ENCODE measurements around the gene ABR.

DNA sequence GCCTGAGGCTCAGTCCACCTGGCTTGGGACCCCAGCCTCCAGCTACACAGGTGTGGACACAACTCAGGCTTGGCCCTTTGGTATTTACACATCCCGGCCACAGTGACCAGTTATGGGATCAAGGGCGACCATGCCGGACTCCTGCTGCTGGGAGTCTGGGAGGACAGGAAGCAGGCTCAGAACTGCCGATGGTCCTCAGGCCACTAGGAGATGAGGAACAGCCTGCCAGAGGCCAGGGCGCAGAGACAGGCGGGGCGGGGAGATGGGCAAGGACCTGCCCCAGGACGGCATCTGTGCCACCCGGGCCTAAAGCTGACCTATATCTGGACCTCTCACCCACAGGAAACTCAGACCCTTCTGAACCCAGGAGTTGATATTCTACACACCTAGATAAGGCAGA lies 212.7 kb downstream of the ABR start:
- TF ChIP-seq, protein P1, sequence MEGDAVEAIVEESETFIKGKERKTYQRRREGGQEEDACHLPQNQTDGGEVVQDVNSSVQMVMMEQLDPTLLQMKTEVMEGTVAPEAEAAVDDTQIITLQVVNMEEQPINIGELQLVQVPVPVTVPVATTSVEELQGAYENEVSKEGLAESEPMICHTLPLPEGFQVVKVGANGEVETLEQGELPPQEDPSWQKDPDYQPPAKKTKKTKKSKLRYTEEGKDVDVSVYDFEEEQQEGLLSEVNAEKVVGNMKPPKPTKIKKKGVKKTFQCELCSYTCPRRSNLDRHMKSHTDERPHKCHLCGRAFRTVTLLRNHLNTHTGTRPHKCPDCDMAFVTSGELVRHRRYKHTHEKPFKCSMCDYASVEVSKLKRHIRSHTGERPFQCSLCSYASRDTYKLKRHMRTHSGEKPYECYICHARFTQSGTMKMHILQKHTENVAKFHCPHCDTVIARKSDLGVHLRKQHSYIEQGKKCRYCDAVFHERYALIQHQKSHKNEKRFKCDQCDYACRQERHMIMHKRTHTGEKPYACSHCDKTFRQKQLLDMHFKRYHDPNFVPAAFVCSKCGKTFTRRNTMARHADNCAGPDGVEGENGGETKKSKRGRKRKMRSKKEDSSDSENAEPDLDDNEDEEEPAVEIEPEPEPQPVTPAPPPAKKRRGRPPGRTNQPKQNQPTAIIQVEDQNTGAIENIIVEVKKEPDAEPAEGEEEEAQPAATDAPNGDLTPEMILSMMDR (IDR thresholded peaks at IDR 0.05 in 8 of 11, conservative IDR thresholded peaks at IDR 0.05 in 3 of 11), result no peak
- TF ChIP-seq POLR2A (IDR thresholded peaks at IDR 0.05) (no peak), POLR2AphosphoS5 (IDR thresholded peaks at IDR 0.05) (no peak)

Data from spleen (tissue), 7 donors.